ENCODE results near the gene KAT6B.

DNA sequence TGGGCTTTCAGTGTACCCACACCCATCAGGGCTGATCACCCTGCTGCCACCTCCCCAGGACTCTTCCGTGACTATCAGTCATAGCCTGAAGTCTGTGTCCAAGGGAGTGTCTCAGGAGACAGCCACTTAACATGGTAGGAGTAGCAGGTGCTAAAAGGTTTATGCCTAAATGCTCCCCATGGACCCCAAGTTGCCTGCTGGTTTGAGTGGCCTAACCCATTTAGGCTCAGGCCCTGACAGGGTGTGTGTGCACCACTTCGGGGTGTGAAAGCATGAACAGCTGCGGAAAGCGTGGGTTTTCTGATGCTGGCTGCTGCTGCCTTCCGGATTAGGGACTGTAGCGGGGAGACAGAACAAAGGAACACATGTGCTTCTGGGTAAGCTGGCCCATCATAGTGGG is 191.9 kb downstream of the KAT6B start:
- TF ChIP-seq, protein P1, sequence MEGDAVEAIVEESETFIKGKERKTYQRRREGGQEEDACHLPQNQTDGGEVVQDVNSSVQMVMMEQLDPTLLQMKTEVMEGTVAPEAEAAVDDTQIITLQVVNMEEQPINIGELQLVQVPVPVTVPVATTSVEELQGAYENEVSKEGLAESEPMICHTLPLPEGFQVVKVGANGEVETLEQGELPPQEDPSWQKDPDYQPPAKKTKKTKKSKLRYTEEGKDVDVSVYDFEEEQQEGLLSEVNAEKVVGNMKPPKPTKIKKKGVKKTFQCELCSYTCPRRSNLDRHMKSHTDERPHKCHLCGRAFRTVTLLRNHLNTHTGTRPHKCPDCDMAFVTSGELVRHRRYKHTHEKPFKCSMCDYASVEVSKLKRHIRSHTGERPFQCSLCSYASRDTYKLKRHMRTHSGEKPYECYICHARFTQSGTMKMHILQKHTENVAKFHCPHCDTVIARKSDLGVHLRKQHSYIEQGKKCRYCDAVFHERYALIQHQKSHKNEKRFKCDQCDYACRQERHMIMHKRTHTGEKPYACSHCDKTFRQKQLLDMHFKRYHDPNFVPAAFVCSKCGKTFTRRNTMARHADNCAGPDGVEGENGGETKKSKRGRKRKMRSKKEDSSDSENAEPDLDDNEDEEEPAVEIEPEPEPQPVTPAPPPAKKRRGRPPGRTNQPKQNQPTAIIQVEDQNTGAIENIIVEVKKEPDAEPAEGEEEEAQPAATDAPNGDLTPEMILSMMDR (IDR thresholded peaks at IDR 0.05): no peak
- TF ChIP-seq ZFX (IDR thresholded peaks at IDR 0.05; ENCODE audit: borderline replicate concordance): no peak

All from 22Rv1 (cell line).